HepG2 (cell line): Measurements from ENCODE around the gene THBS4. TPM values are rescaled to one million over a fixed set of nuclear protein-coding genes. Genes with fewer than 3 reads are reported as not detected.

Experiments used
- ATAC-seq: fragments of 200-7000 bp; cut with Tn5 transposase; 3 replicates; pipeline ENCODE4 v1.9.1; 2020; ENCODE audit warnings: mild to moderate bottlenecking, moderate library complexity
- BruUV-seq: library from RNA; stranded (reverse); fragments of 400-500 nt; replicated peaks from 2 replicates; lab custom pipeline; 2021; lab: Mats Ljungman, UMichigan
- CTCF ChIA-PET: fragments of 300-600 bp; formaldehyde crosslinking; extraction: SDS; loops from one replicate; lab custom pipeline; 2021; ENCODE audit warnings: low total read pairs, inconsistent platforms, low intra/inter-chr PET ratio; lab: Yijun Ruan, JAX
- POLR2A ChIA-PET: fragments of 350-600 bp; sonication (Branson Sonifier 250); formaldehyde crosslinking; loops from one replicate; lab custom pipeline; 2020; ENCODE audit warnings: antibody characterized with exemption, inconsistent platforms; lab: Yijun Ruan, JAX
- DNase-seq: peaks from one replicate; pipeline ENCODE4 v3.0.0-alpha.2; 2015; ENCODE audit warnings: low spot score
- FAIRE-seq: peaks from 3 replicates; lab custom pipeline; 2011; peaks lifted over from hg19 to GRCh38; lab: Jason Lieb, UNC
- H2AFZ ChIP-seq: one replicate; pipeline ENCODE4 v1.6.1; 2011; ENCODE audit warnings: low read length, inconsistent platforms
- H3K27ac ChIP-seq: fragments of 300-600 bp; 3 replicates; pipeline ENCODE4 v1.8.0; 2011; ENCODE audit warnings: mixed run types, mild to moderate bottlenecking, mixed read lengths, low read length, inconsistent platforms; ENCODE audit not compliant: insufficient read depth; ENCODE audit errors: extremely low read length
- H3K27me3 ChIP-seq, 2 experiments: fragments of 200-600 bp in 1 of 2; 2 replicates in 1 of 2; 3 replicates in 1 of 2; pipeline versions ENCODE4 v1.6.0 to v1.8.0; 2011; ENCODE audit warnings: low read length in 2 of 2, mild to moderate bottlenecking in 2 of 2, moderate library complexity in 2 of 2, inconsistent platforms in 1 of 2; ENCODE audit not compliant: insufficient read depth in 2 of 2, control insufficient read depth in 1 of 2
- H3K36me3 ChIP-seq, 2 experiments: fragments of 200-600 bp in 1 of 2; replicated peaks in 1 of 2; 2 replicates in 1 of 2; 3 replicates in 1 of 2; pipeline versions ENCODE4 v1.5.1 to v1.8.0; 2011; ENCODE audit warnings: low read length in 2 of 2, inconsistent platforms in 1 of 2; ENCODE audit not compliant: insufficient read depth in 2 of 2, control insufficient read depth in 1 of 2
- H3K4me1 ChIP-seq: 2 replicates; pipeline ENCODE4 v1.5.1; 2012; ENCODE audit warnings: low read length, inconsistent platforms; ENCODE audit not compliant: insufficient read depth
- H3K4me2 ChIP-seq: 2 replicates; pipeline ENCODE4 v1.6.0; 2011; ENCODE audit warnings: low read depth, low read length, inconsistent platforms
- H3K4me3 ChIP-seq, 3 experiments: fragments of 200-600 bp in 1 of 3; sonication (generic), shearing (Covaris generic) in 1 of 3; replicated peaks in 1 of 3; 2 replicates each; pipeline ENCODE4 v1.5.1; 2011 to 2016; ENCODE audit warnings: low read length in 3 of 3, inconsistent platforms in 2 of 3, low read depth in 2 of 3, mild to moderate bottlenecking in 2 of 3, control low read depth in 1 of 3, mixed read lengths in 1 of 3; ENCODE audit not compliant: insufficient read depth in 1 of 3
- H3K79me2 ChIP-seq: one replicate; pipeline ENCODE4 v1.6.1; 2011; ENCODE audit warnings: low read length, inconsistent platforms; ENCODE audit not compliant: insufficient read depth
- H3K9ac ChIP-seq: 2 replicates; pipeline ENCODE4 v1.6.0; 2011; ENCODE audit warnings: mild to moderate bottlenecking, low read depth, low read length, inconsistent platforms; ENCODE audit not compliant: insufficient read depth
- H3K9me3 ChIP-seq: 2 replicates; pipeline ENCODE4 v1.5.1; 2012; ENCODE audit warnings: mild to moderate bottlenecking, low read length
- H4K20me1 ChIP-seq: 2 replicates; pipeline ENCODE4 v1.6.0; 2011; ENCODE audit warnings: inconsistent platforms, mild to moderate bottlenecking, low read length, moderate library complexity; ENCODE audit not compliant: insufficient read depth
- ARHGAP35 ChIP-seq: sonication (generic); formaldehyde crosslinking; IDR thresholded peaks from 2 replicates; pipeline ENCODE4 v1.9.0; 2022; ENCODE audit warnings: mild to moderate bottlenecking, inconsistent platforms, moderate library complexity, missing genetic modification reagents, borderline replicate concordance
- PCBP2 ChIP-seq: fragments of 200-400 bp; formaldehyde crosslinking; optimal IDR thresholded peaks from 2 replicates; pipeline ENCODE3; 2018; ENCODE audit warnings: low read length, low read depth; ENCODE audit not compliant: poor library complexity, severe bottlenecking
- REXO4 ChIP-seq: sonication (generic); formaldehyde crosslinking; IDR thresholded peaks from 2 replicates; pipeline ENCODE4 v1.8.0; 2022; ENCODE audit warnings: missing genetic modification reagents, mild to moderate bottlenecking, borderline replicate concordance
- RORA ChIP-seq: sonication (generic); formaldehyde crosslinking; IDR thresholded peaks from 2 replicates; pipeline ENCODE4 v1.5.0; 2020; ENCODE audit warnings: mild to moderate bottlenecking, missing genetic modification reagents, moderate library complexity
- SIX1 ChIP-seq: sonication (generic); formaldehyde crosslinking; IDR thresholded peaks from 2 replicates; pipeline ENCODE4 v1.4.0; 2020; ENCODE audit warnings: missing genetic modification reagents, borderline replicate concordance
- ZNF207 ChIP-seq: fragments of 450-650 bp; IDR thresholded peaks from 2 replicates; pipeline ENCODE4 v1.6.1; 2016; ENCODE audit warnings: antibody characterized with exemption, borderline replicate concordance
- ZNF3 ChIP-seq: IDR thresholded peaks from 2 replicates; pipeline ENCODE4 v1.7.0; 2017; ENCODE audit warnings: inconsistent platforms
- ZNF616 ChIP-seq: sonication (generic); formaldehyde crosslinking; IDR thresholded peaks from 2 replicates; pipeline ENCODE4 v1.5.0; 2020; ENCODE audit warnings: low read depth, mild to moderate bottlenecking, missing genetic modification reagents
- WGBS: methylation state at CpG from one replicate; pipeline ENCODE4 v1.1.6; 2017; ENCODE audit warnings: low lambda C conversion rate; 5-methylcytosine and 5-hydroxymethylcytosine counted together
- in situ Hi-C: cut with HindIII; loops from 2 replicates; pipeline ENCODE4 v1.10.0; 2017; ENCODE audit warnings: low pct_unique_long_range_greater_than_20kb; ENCODE audit not compliant: extremely low pct_ligation_motif_present
- intact Hi-C: fragments of 100-400 bp; cut with micrococcal nuclease; formaldehyde crosslinking; loops from one replicate; pipeline ENCODE4 v1.10.0; 2022; ENCODE audit not compliant: unreplicated experiment
- polyA plus RNA-seq, 8 experiments: library from polyadenylated mRNA; depleted of rRNA in 3 of 8; stranded (reverse) in 7 of 8; unstranded in 1 of 8; fragments of >200 nt; fragmentation: Illumina TruSeq in 4 of 8; extraction: Trizol in 4 of 8; gene quantifications; 2 replicates each; pipeline versions ENCODE4 v1.2.1 to v1.2.3, GENCODE V29; 2011 to 2016; ENCODE audit warnings: low read depth in 4 of 8, missing spikeins in 1 of 8, mixed read lengths in 1 of 8; ENCODE audit not compliant: insufficient read depth in 1 of 8
- total RNA-seq, 5 experiments: library from RNA; depleted of rRNA; stranded (reverse); fragments of >200 nt; fragmentation: Illumina TruSeq; extraction: Trizol; gene quantifications; 2 replicates each; pipeline ENCODE4 v1.2.3, GENCODE V29; 2016; ENCODE audit warnings: low read depth in 1 of 5
- TF ChIP-seq, protein P1 (sequence below): sonication (generic); formaldehyde crosslinking; IDR thresholded peaks from 2 replicates; pipeline ENCODE4 v1.8.0; 2022; ENCODE audit warnings: mild to moderate bottlenecking, missing genetic modification reagents; ENCODE audit not compliant: insufficient replicate concordance
- TF ChIP-seq, protein P2 (sequence below): sonication (generic); formaldehyde crosslinking; IDR thresholded peaks from 2 replicates; pipeline ENCODE4 v1.4.0; 2020; ENCODE audit warnings: mild to moderate bottlenecking, missing genetic modification reagents
- TF ChIP-seq, protein P3 (sequence below): sonication (generic); formaldehyde crosslinking; IDR thresholded peaks from 2 replicates; pipeline ENCODE4 v1.8.1; 2023; ENCODE audit warnings: mild to moderate bottlenecking, inconsistent platforms, moderate library complexity, missing genetic modification reagents, borderline replicate concordance

THBS4 gene
- total and polyA plus RNA-seq, 2 of the 13 experiments (the other 11 are each of a cell fraction or from before 2014, with no cell fraction given), result 0.60 to 1.2 TPM

DNA sequence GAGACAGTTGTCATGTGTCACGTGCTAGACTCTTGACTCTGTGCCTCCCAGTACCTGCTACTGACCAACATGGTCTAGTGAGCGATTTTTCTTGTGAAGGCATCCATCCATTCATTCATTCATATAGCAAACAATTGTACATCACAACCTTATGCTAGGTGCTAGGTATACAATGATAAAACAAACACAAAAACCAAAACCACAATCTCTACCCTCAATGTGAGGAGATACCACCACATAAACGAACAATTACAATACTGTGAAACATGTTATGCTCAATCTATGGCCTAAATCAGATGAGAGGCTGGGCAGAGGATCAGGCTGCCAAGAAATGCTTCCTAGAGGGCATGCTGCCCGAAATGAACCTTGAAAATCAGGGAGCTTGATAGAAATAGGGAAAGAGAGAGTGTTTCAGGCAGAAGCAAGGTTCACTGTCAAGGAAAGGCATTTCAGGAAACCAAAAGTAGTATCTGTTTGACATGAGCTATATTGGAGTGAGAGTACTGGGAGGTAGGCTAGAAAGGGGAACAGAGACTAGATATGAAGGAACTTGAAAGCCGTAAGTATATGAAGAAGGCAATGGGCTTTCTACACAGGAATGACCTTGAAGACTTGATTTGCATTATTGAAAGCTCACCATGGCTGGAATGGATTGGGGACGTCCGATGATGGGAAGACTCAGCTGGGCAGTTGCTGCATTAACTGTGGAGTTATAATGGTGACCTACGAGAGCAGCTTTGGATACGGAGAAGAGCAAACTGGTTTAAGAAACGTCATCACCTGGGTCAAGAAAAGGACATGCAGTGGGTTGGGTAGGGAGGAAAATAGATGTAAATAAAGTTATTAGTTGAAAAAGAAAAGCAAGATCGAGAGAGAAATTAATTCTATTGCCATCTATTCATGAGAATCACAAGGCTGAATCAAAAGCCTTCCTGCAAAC lies 90.1 kb downstream of the THBS4 start:
- no peaks in the 10 kb centered on the region for H3K79me2 ChIP-seq
- no peaks in the 10 kb centered on the region for H3K36me3 ChIP-seq
- no peak for ATAC-seq
- in situ Hi-C loops (no loop called here), intact Hi-C loops (no loop called here)
- H3K4me2 ChIP-seq, result no peak overlapping the region
- 84% methylated on average over 11 of the region's 11 CpGs for WGBS
- no peak overlapping the region for H3K4me3 ChIP-seq
- H3K9me3 ChIP-seq, result 0 out of 2 replicates have a peak, but pooled peaks cover 4% of the 10 kb centered on the region
- no TSS peak for BruUV-seq
- no peak for DNase-seq
- H3K27ac ChIP-seq, result no peak overlapping the region
- no peak overlapping the region for H3K9ac ChIP-seq
- H3K4me1 ChIP-seq, result peaks cover 17% of the 10 kb centered on the region
- POLR2A ChIA-PET, result no interaction called here
- H2AFZ ChIP-seq, result no peak overlapping the region
- H4K20me1 ChIP-seq, result no peaks in the 10 kb centered on the region
- CTCF ChIA-PET, result no interaction called here
- TF ChIP-seq REXO4 (CRISPR knock-in tag) (no peak), RORA (CRISPR knock-in tag) (no peak), ZNF616 (CRISPR knock-in tag) (no peak), ZNF207 (no peak), SIX1 (no peak), ARHGAP35 (CRISPR knock-in tag) (no peak), PCBP2 (no peak), ZNF3 (no peak)
- TF ChIP-seq, protein P1, sequence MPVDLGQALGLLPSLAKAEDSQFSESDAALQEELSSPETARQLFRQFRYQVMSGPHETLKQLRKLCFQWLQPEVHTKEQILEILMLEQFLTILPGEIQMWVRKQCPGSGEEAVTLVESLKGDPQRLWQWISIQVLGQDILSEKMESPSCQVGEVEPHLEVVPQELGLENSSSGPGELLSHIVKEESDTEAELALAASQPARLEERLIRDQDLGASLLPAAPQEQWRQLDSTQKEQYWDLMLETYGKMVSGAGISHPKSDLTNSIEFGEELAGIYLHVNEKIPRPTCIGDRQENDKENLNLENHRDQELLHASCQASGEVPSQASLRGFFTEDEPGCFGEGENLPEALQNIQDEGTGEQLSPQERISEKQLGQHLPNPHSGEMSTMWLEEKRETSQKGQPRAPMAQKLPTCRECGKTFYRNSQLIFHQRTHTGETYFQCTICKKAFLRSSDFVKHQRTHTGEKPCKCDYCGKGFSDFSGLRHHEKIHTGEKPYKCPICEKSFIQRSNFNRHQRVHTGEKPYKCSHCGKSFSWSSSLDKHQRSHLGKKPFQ (CRISPR knock-in tag), result no peak
- TF ChIP-seq, protein P2, sequence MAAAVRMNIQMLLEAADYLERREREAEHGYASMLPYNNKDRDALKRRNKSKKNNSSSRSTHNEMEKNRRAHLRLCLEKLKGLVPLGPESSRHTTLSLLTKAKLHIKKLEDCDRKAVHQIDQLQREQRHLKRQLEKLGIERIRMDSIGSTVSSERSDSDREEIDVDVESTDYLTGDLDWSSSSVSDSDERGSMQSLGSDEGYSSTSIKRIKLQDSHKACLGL (CRISPR knock-in tag), result no peak
- TF ChIP-seq, protein P3, sequence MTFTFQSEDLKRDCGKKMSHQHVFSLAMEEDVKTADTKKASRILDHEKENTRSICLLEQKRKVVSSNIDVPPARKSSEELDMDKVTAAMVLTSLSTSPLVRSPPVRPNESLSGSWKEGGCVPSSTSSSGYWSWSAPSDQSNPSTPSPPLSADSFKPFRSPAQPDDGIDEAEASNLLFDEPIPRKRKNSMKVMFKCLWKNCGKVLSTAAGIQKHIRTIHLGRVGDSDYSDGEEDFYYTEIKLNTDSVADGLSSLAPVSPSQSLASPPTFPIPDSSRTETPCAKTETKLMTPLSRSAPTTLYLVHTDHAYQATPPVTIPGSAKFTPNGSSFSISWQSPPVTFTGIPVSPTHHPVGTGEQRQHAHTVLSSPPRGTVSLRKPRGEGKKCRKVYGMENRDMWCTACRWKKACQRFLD (CRISPR knock-in tag), result no peak
- FAIRE-seq, result no peak
- H3K27me3 ChIP-seq, result no peaks in the 10 kb centered on the region
